CD4-positive, alpha-beta memory T cell (primary cell): ENCODE data around the gene HLX. TPM values are rescaled to one million over a fixed set of nuclear protein-coding genes. Genes with fewer than 3 reads are reported as not detected.

Experiments
- CTCF ChIA-PET: fragments of 350-600 bp; sonication (Branson Sonifier 250); formaldehyde crosslinking; loops from one replicate; lab custom pipeline; 2021; ENCODE audit warnings: inconsistent platforms; ENCODE audit not compliant: partially characterized antibody; lab: Charles Lee
- POLR2A ChIA-PET: fragments of 350-600 bp; sonication (Branson Sonifier 250); formaldehyde crosslinking; loops from one replicate; lab custom pipeline; 2021; ENCODE audit not compliant: partially characterized antibody; lab: Charles Lee
- DNase-seq, 5 donors: peaks; one replicate each; pipeline versions ENCODE4 v3.0.0 to v3.0.0-alpha.2; 2020 to 2022; ENCODE audit warnings: mixed read lengths in 1 of 5
- H3K27ac ChIP-seq: one replicate; pipeline ENCODE4 v1.7.0; 2013; ENCODE audit warnings: low read depth, low read length
- H3K27me3 ChIP-seq: 2 replicates; pipeline ENCODE4 v1.7.0; 2013; ENCODE audit warnings: mild to moderate bottlenecking, low read length, moderate library complexity; ENCODE audit not compliant: insufficient read depth
- H3K36me3 ChIP-seq: 2 replicates; pipeline ENCODE4 v1.7.0; 2013; ENCODE audit warnings: mild to moderate bottlenecking, low read length, moderate library complexity; ENCODE audit not compliant: insufficient read depth
- H3K4me1 ChIP-seq: 2 replicates; pipeline ENCODE4 v1.7.0; 2013; ENCODE audit warnings: mild to moderate bottlenecking, low read length, moderate library complexity; ENCODE audit not compliant: insufficient read depth
- H3K4me3 ChIP-seq, 2 donors: one replicate each; pipeline ENCODE4 v1.7.0; 2013; ENCODE audit warnings: low read length in 2 of 2, mild to moderate bottlenecking in 1 of 2
- H3K9me3 ChIP-seq, 2 donors: one replicate each; pipeline ENCODE4 v1.7.0; 2013; ENCODE audit warnings: low read length in 2 of 2, control low read depth in 1 of 2; ENCODE audit not compliant: control insufficient read depth in 1 of 2
- H3K27ac Mint-ChIP-seq, 7 donors: one replicate each; pipeline ENCODE4 v1.8.0; 2020 to 2021; ENCODE audit warnings: mixed read lengths in 7 of 7, mild to moderate bottlenecking in 6 of 7, inconsistent platforms in 3 of 7, moderate library complexity in 3 of 7
- H3K27me3 Mint-ChIP-seq, 2 donors: one replicate each; pipeline ENCODE4 v1.8.0; 2020 to 2021; ENCODE audit warnings: mixed read lengths in 2 of 2
- H3K36me3 Mint-ChIP-seq, 2 donors: one replicate each; pipeline ENCODE4 v1.8.0; 2020 to 2021; ENCODE audit warnings: mixed read lengths in 2 of 2, inconsistent platforms in 1 of 2, mild to moderate bottlenecking in 1 of 2
- H3K4me1 Mint-ChIP-seq, 4 donors: one replicate each; pipeline ENCODE4 v1.8.0; 2020 to 2021; ENCODE audit warnings: mixed read lengths in 4 of 4, mild to moderate bottlenecking in 1 of 4
- H3K4me3 Mint-ChIP-seq, 8 donors: one replicate each; pipeline ENCODE4 v1.8.0; 2020 to 2021; ENCODE audit warnings: mixed read lengths in 8 of 8, mild to moderate bottlenecking in 7 of 8, moderate library complexity in 6 of 8, inconsistent platforms in 3 of 8
- H3K9me3 Mint-ChIP-seq, 8 donors: one replicate each; pipeline ENCODE4 v1.8.0; 2020 to 2021; ENCODE audit warnings: mixed read lengths in 8 of 8, mild to moderate bottlenecking in 5 of 8, inconsistent platforms in 3 of 8, moderate library complexity in 1 of 8
- intact Hi-C: fragments of 100-400 bp; cut with micrococcal nuclease; formaldehyde crosslinking; loops from one replicate; pipeline ENCODE4 v1.15.1; 2023
- polyA plus RNA-seq, 2 donors: library from polyadenylated mRNA; unstranded; fragments of 300-500 nt; fragmentation: Illumina TruSeq; gene quantifications; one replicate each; pipeline ENCODE4 v1.2.3, GENCODE V29; 2021
- total RNA-seq, 2 experiments: library from RNA; stranded (reverse); gene quantifications; one replicate each; pipeline ENCODE4 v1.2.3, GENCODE V29; 2021

HLX gene
- total and polyA plus RNA-seq, 4 experiments from 2014 or later, result 0.14 to 0.20 TPM; not detected in 2

DNA sequence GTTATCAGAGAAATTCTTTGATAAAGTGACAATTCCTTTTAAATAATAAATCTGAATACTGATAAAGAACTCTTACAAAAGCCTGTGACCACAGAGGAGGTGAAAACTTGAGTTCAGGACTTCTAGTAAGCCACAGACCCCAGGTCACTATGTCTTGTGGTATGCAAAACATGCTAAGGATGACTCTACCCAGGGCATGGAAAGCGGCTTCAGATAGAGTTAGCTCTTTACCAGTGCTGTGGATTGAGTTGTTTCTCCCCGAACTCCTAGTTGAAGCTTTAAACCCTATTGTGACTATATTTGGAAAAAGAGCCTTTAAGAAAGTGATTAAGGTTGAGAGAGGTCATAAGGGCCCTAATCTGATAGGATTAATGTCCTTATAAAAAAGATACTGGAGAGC lies 42.3 kb downstream of the HLX start:
- POLR2A ChIA-PET, result no interaction called here

DNA sequence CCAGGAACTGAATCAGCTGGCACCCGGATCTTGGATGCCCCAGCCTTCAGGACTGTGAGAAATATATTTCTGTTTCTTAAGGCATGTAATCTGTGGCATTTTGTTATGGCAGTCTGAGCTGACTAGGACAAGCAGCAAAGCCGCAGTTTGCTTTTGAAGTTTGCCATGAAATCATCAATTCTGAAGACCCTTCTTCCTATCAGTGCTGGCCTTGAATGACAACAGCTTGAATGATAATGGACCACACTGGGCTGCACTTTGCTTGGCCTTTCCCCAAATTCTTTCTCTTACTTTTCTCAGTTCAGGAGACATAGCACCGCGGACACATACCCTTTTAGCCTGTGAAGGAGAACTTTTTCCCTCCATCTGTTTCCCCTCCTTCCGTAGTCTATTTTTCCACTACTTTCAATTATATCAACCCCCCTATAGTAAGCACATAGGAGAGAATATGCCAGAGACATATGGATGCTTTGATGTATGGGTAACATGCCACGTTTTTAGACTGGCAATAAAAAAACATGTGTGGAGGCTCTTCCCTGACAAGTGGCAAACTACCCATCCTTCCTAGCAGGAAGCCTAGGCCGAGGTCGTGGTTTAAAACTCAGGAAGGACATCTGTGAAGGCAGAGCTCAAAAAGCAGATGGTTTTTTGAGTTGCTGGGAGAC lies 42.9 kb downstream of the HLX start:
- H3K27ac Mint-ChIP-seq, result no peak overlapping the region
- CTCF ChIA-PET, result no interaction called here

More for the DNA sequence above, 42.3 kb downstream of the HLX start:
- Mint-ChIP-seq H3K9me3 (peaks cover 0 to 6% (median 0%) of the 10 kb centered on the region in 8 donors), H3K4me1 (no peaks in the 10 kb centered on the region), H3K27me3 (peaks cover 3 to 4% of the 10 kb centered on the region in 2 donors), H3K27ac (no peak overlapping the region), H3K36me3 (no peaks in the 10 kb centered on the region), H3K4me3 (no peak overlapping the region)
- Histone ChIP-seq H3K36me3 (no peaks in the 10 kb centered on the region), H3K4me1 (no peaks in the 10 kb centered on the region), H3K27me3 (no peaks in the 10 kb centered on the region), H3K9me3 (no peaks in the 10 kb centered on the region), H3K27ac (no peak overlapping the region), H3K4me3 (no peak overlapping the region)
- intact Hi-C loops, result no loop called here
- CTCF ChIA-PET, result no interaction called here
- no peak for DNase-seq

DNA sequence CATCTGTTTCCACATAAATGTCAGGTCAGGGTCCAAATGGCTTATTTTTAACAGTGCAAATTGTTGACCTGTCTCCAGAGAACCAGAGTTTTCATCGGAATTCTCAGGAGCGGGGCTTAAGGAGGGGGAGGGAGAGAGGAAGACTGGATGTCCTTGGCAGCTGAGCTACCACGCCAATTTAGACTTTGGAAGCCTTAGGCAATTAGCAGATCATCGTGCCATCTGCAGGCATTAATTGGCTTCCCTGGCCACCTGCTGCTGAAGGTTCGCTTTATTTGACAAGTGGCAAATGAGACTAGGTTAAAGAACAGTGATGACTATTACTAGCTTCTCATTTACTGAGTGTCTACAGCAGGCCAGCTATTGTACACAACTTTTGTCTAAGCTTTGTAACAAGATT lies 43.7 kb downstream of the HLX start:
- ChIA-PET POLR2A (no interaction called here), CTCF (interaction anchor here (0.6 kb wide), 1 partner anchor 13 kb away, joined by 3 read pairs; no protein-coding TSS in a partner anchor)

More for the DNA sequence above, 42.9 kb downstream of the HLX start:
- Mint-ChIP-seq H3K9me3 (peaks cover 0 to 6% (median 0%) of the 10 kb centered on the region in 8 donors), H3K4me3 (no peak overlapping the region), H3K36me3 (no peaks in the 10 kb centered on the region), H3K27me3 (peaks cover 3 to 4% of the 10 kb centered on the region in 2 donors), H3K4me1 (no peaks in the 10 kb centered on the region)
- Histone ChIP-seq H3K27me3 (no peaks in the 10 kb centered on the region), H3K36me3 (no peaks in the 10 kb centered on the region), H3K27ac (no peak overlapping the region), H3K4me1 (no peaks in the 10 kb centered on the region), H3K4me3 (no peak overlapping the region), H3K9me3 (no peaks in the 10 kb centered on the region)
- POLR2A ChIA-PET, result no interaction called here
- no peak for DNase-seq
- intact Hi-C loops, result no loop called here

DNA sequence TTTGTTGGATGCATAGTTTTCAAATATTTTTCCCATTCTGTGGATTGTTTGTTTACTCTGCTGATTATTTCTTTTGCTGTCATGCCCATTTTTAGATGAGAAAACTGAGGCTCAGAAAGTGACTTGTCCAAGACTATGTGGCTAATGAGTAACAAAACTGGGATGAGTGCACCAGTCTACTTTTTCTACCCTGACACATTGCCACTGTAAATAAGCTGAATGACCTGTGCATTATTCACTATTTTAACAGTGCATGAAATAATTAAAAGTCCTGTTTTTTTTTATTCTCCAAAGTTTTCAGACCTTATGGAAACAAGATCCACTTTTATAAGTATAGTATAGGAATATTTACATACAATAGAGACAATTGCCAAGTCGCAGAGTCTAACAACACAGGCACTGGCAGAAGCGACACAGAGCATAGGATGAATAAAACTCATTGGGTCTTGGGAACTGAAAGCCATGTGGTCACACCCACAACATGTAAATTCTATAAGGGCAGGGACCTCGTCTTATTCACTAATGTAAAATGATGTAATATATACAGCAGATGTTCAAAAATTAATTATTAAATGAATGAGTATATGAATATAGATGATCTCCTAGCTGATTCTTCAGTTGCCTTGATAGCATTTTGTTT lies 45.2 kb downstream of the HLX start:
- ChIA-PET CTCF (no interaction called here), POLR2A (no interaction called here)
- Mint-ChIP-seq H3K27ac (no peak overlapping the region), H3K36me3 (no peaks in the 10 kb centered on the region), H3K9me3 (peaks cover 0 to 6% (median 0%) of the 10 kb centered on the region in 8 donors), H3K27me3 (peaks cover 3 to 4% of the 10 kb centered on the region in 2 donors), H3K4me3 (no peak overlapping the region), H3K4me1 (no peaks in the 10 kb centered on the region)
- Histone ChIP-seq H3K27ac (no peak overlapping the region), H3K4me1 (no peaks in the 10 kb centered on the region), H3K4me3 (no peak overlapping the region), H3K27me3 (no peaks in the 10 kb centered on the region), H3K36me3 (no peaks in the 10 kb centered on the region), H3K9me3 (no peaks in the 10 kb centered on the region)
- intact Hi-C loops, result no loop called here
- DNase-seq, result no peak

More for the DNA sequence above, 43.7 kb downstream of the HLX start:
- H3K27me3 Mint-ChIP-seq, result peaks cover 3 to 4% of the 10 kb centered on the region in 2 donors
- H3K9me3 ChIP-seq, result no peaks in the 10 kb centered on the region
- peaks cover 0 to 6% (median 0%) of the 10 kb centered on the region in 8 donors for H3K9me3 Mint-ChIP-seq
- no peaks in the 10 kb centered on the region for H3K4me1 ChIP-seq
- DNase-seq, result no peak
- no peaks in the 10 kb centered on the region for H3K4me1 Mint-ChIP-seq
- intact Hi-C loops, result no loop called here
- H3K36me3 Mint-ChIP-seq, result no peaks in the 10 kb centered on the region
- H3K4me3 ChIP-seq, result no peak overlapping the region
- H3K27ac ChIP-seq, result no peak overlapping the region
- H3K27me3 ChIP-seq, result no peaks in the 10 kb centered on the region
- H3K36me3 ChIP-seq, result no peaks in the 10 kb centered on the region
- no peak overlapping the region for H3K4me3 Mint-ChIP-seq
- no peak overlapping the region for H3K27ac Mint-ChIP-seq

- H3K4me1 Mint-ChIP-seq, result no peaks in the 10 kb centered on the region
- H3K4me3 Mint-ChIP-seq, result no peak overlapping the region
- no peaks in the 10 kb centered on the region for H3K36me3 Mint-ChIP-seq
- no peak overlapping the region for H3K27ac ChIP-seq
- no peaks in the 10 kb centered on the region for H3K36me3 ChIP-seq
- no peaks in the 10 kb centered on the region for H3K9me3 ChIP-seq
- intact Hi-C loops, result no loop called here
- CTCF ChIA-PET, result no interaction called here
- no peak overlapping the region for H3K27ac Mint-ChIP-seq
- POLR2A ChIA-PET, result no interaction called here
- peaks cover 0 to 3% (median 0%) of the 10 kb centered on the region in 8 donors for H3K9me3 Mint-ChIP-seq
- no peak overlapping the region for H3K4me3 ChIP-seq
- H3K27me3 Mint-ChIP-seq, result peaks cover 0 to 5% of the 10 kb centered on the region in 2 donors
- no peaks in the 10 kb centered on the region for H3K4me1 ChIP-seq
- no peak for DNase-seq
- no peaks in the 10 kb centered on the region for H3K27me3 ChIP-seq
These were observed 46.5 kb downstream of the HLX start for GRCh38 chr1:220925707-220926106.

- Mint-ChIP-seq H3K27ac (no peak overlapping the region), H3K27me3 (peaks cover 0 to 6% of the 10 kb centered on the region in 2 donors), H3K4me1 (no peaks in the 10 kb centered on the region), H3K9me3 (peaks cover 0 to 3% (median 0%) of the 10 kb centered on the region in 8 donors), H3K4me3 (no peak overlapping the region), H3K36me3 (no peaks in the 10 kb centered on the region)
- no peaks in the 10 kb centered on the region for H3K27me3 ChIP-seq
- no peaks in the 10 kb centered on the region for H3K4me1 ChIP-seq
- intact Hi-C loops, result no loop called here
- no peaks in the 10 kb centered on the region for H3K9me3 ChIP-seq
- no peak overlapping the region for H3K27ac ChIP-seq
- ChIA-PET CTCF (no interaction called here), POLR2A (no interaction called here)
- no peak for DNase-seq
- H3K36me3 ChIP-seq, result no peaks in the 10 kb centered on the region
- H3K4me3 ChIP-seq, result no peak overlapping the region
These were observed 46.9 kb downstream of the HLX start for GRCh38 chr1:220926146-220926545.

DNA sequence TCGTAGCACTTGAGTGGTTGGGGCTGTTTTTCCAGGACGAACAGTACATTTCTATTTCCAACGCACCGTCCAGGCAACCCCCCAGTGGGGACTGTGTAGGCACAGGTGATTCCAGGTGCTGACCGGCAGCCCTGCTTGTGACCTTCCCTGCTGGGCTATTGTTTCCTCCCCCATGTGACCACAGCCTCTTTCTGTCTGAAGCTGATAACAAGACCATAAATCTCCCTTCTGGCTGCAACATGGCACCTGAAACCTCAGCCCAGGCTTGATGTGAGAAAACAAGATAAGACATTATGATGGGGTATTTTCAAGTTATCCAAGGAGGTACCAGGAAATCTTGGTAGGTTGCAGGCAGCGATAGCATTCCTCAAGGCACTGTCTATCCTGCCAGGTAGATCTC lies 48.2 kb downstream of the HLX start:
- Histone ChIP-seq H3K4me1 (no peaks in the 10 kb centered on the region), H3K27me3 (no peaks in the 10 kb centered on the region), H3K27ac (no peak overlapping the region), H3K4me3 (no peak overlapping the region), H3K9me3 (no peaks in the 10 kb centered on the region), H3K36me3 (no peaks in the 10 kb centered on the region)
- POLR2A ChIA-PET, result no interaction called here
- H3K36me3 Mint-ChIP-seq, result no peaks in the 10 kb centered on the region
- H3K27me3 Mint-ChIP-seq, result peaks cover 0 to 6% of the 10 kb centered on the region in 2 donors
- CTCF ChIA-PET, result interaction anchor here (1.1 kb wide), 1 partner anchor 15 kb away, joined by 4 read pairs; no protein-coding TSS in a partner anchor
- no peak overlapping the region for H3K27ac Mint-ChIP-seq
- peaks cover 0 to 3% (median 0%) of the 10 kb centered on the region in 8 donors for H3K9me3 Mint-ChIP-seq
- H3K4me1 Mint-ChIP-seq, result no peaks in the 10 kb centered on the region
- no peak for DNase-seq
- H3K4me3 Mint-ChIP-seq, result no peak overlapping the region
- intact Hi-C loops, result no loop called here
